ENCODE measurements around the gene CMIP. TPM values are rescaled to one million over a fixed set of nuclear protein-coding genes. Genes with fewer than 3 reads are reported as not detected.

Gene CMIP
- total RNA-seq, 2 experiments from 2014 or later: 35.0 to 36.6 TPM

GRCh38 chr16:81650281-81650680 is 205.7 kb downstream of the CMIP start:
- intact Hi-C loops (cut with micrococcal nuclease): no loop called here
- no peaks in the 10 kb centered on the region for H3K9me3 Mint-ChIP-seq
- H3K4me3 Mint-ChIP-seq: no peak overlapping the region
- H3K4me1 Mint-ChIP-seq (ENCODE audit: low read depth): no peaks in the 10 kb centered on the region
- no peak overlapping the region for H3K27ac Mint-ChIP-seq
- ChIA-PET POLR2A (no interaction called here), CTCF (no interaction called here)
- no peaks in the 10 kb centered on the region for H3K36me3 Mint-ChIP-seq
- no peak for DNase-seq
- no peaks in the 10 kb centered on the region for H3K27me3 Mint-ChIP-seq

GRCh38 chr16:81650982-81651562 is 206.5 kb downstream of the CMIP start:
- Mint-ChIP-seq H3K36me3 (no peaks in the 10 kb centered on the region), H3K9me3 (no peaks in the 10 kb centered on the region), H3K27me3 (no peaks in the 10 kb centered on the region), H3K27ac (no peak overlapping the region), H3K4me1 (ENCODE audit: low read depth) (no peaks in the 10 kb centered on the region), H3K4me3 (no peak overlapping the region)
- intact Hi-C loops (cut with micrococcal nuclease): no loop called here
- POLR2A ChIA-PET: no interaction called here
- CTCF ChIA-PET: no interaction called here
- DNase-seq: no peak

- Mint-ChIP-seq H3K9me3 (no peaks in the 10 kb centered on the region), H3K4me1 (ENCODE audit: low read depth) (no peaks in the 10 kb centered on the region), H3K27ac (no peak overlapping the region), H3K27me3 (no peaks in the 10 kb centered on the region), H3K36me3 (no peaks in the 10 kb centered on the region), H3K4me3 (no peak overlapping the region)
- ChIA-PET CTCF (no interaction called here), POLR2A (no interaction called here)
- no peak for DNase-seq
- intact Hi-C loops (cut with micrococcal nuclease): no loop called here
Observed at GRCh38 chr16:81651758-81652718, 207.4 kb downstream of the CMIP start.

GRCh38 chr16:81652798-81653505 is 208.3 kb downstream of the CMIP start:
- H3K27ac Mint-ChIP-seq: no peak overlapping the region
- no peaks in the 10 kb centered on the region for H3K4me1 Mint-ChIP-seq (ENCODE audit: low read depth)
- POLR2A ChIA-PET: no interaction called here
- CTCF ChIA-PET: no interaction called here
- no peak for DNase-seq
- no peaks in the 10 kb centered on the region for H3K27me3 Mint-ChIP-seq
- H3K4me3 Mint-ChIP-seq: no peak overlapping the region
- intact Hi-C loops (cut with micrococcal nuclease): no loop called here
- no peaks in the 10 kb centered on the region for H3K9me3 Mint-ChIP-seq
- peaks cover 3% of the 10 kb centered on the region for H3K36me3 Mint-ChIP-seq

- POLR2A ChIA-PET: no interaction called here
- no peaks in the 10 kb centered on the region for H3K4me1 Mint-ChIP-seq (ENCODE audit: low read depth)
- H3K36me3 Mint-ChIP-seq: peaks cover 3% of the 10 kb centered on the region
- H3K4me3 Mint-ChIP-seq: no peak overlapping the region
- H3K27ac Mint-ChIP-seq: no peak overlapping the region
- intact Hi-C loops (cut with micrococcal nuclease): no loop called here
- no peak for DNase-seq
- H3K27me3 Mint-ChIP-seq: no peaks in the 10 kb centered on the region
- CTCF ChIA-PET: interaction anchor here (0.6 to 1.2 kb wide), 2 partner anchors 83 to 525 kb away, joined by 3 read pairs; no protein-coding TSS in a partner anchor
- H3K9me3 Mint-ChIP-seq: no peaks in the 10 kb centered on the region
Observed at GRCh38 chr16:81654346-81654745, 209.7 kb downstream of the CMIP start.

GRCh38 chr16:81655469-81656162 is 211.0 kb downstream of the CMIP start:
- CTCF ChIA-PET: interaction anchor here (0.6 to 1.2 kb wide), 2 partner anchors 34 to 82 kb away, joined by 3 read pairs; no protein-coding TSS in a partner anchor
- H3K27ac Mint-ChIP-seq: no peak overlapping the region
- H3K9me3 Mint-ChIP-seq: no peaks in the 10 kb centered on the region
- H3K4me1 Mint-ChIP-seq (ENCODE audit: low read depth): no peaks in the 10 kb centered on the region
- peaks cover 3% of the 10 kb centered on the region for H3K36me3 Mint-ChIP-seq
- POLR2A ChIA-PET: no interaction called here
- H3K4me3 Mint-ChIP-seq: no peak overlapping the region
- intact Hi-C loops (cut with micrococcal nuclease): no loop called here
- DNase-seq: no peak
- H3K27me3 Mint-ChIP-seq: no peaks in the 10 kb centered on the region

- Mint-ChIP-seq H3K9me3 (no peaks in the 10 kb centered on the region), H3K27ac (no peak overlapping the region), H3K36me3 (peaks cover 3% of the 10 kb centered on the region), H3K4me1 (ENCODE audit: low read depth) (no peaks in the 10 kb centered on the region), H3K27me3 (no peaks in the 10 kb centered on the region), H3K4me3 (no peak overlapping the region)
- intact Hi-C loops (cut with micrococcal nuclease): no loop called here
- POLR2A ChIA-PET: no interaction called here
- CTCF ChIA-PET: interaction anchor here (0.6 kb wide), 1 partner anchor 1001 kb away, joined by 4 read pairs; no protein-coding TSS in a partner anchor
- no peak for DNase-seq
Observed at GRCh38 chr16:81657224-81657623, 212.6 kb downstream of the CMIP start.

GRCh38 chr16:81657781-81658180 is 213.2 kb downstream of the CMIP start:
- H3K27me3 Mint-ChIP-seq: no peaks in the 10 kb centered on the region
- no peak for DNase-seq
- intact Hi-C loops (cut with micrococcal nuclease): no loop called here
- H3K9me3 Mint-ChIP-seq: no peaks in the 10 kb centered on the region
- H3K27ac Mint-ChIP-seq: no peak overlapping the region
- H3K4me3 Mint-ChIP-seq: no peak overlapping the region
- H3K36me3 Mint-ChIP-seq: peaks cover 3% of the 10 kb centered on the region
- ChIA-PET POLR2A (no interaction called here), CTCF (interaction anchor here (1.2 kb wide), 1 partner anchor 39 kb away, joined by 4 read pairs; no protein-coding TSS in a partner anchor)
- H3K4me1 Mint-ChIP-seq (ENCODE audit: low read depth): no peaks in the 10 kb centered on the region

GRCh38 chr16:81658373-81658772 is 213.8 kb downstream of the CMIP start:
- intact Hi-C loops (cut with micrococcal nuclease): no loop called here
- no peak for DNase-seq
- Mint-ChIP-seq H3K9me3 (no peaks in the 10 kb centered on the region), H3K36me3 (peaks cover 3% of the 10 kb centered on the region), H3K4me1 (ENCODE audit: low read depth) (no peaks in the 10 kb centered on the region), H3K27me3 (no peaks in the 10 kb centered on the region), H3K4me3 (no peak overlapping the region), H3K27ac (no peak overlapping the region)
- POLR2A ChIA-PET: no interaction called here
- CTCF ChIA-PET: interaction anchor here (1.2 kb wide), 1 partner anchor 39 kb away, joined by 4 read pairs; no protein-coding TSS in a partner anchor

- no peak for DNase-seq
- CTCF ChIA-PET: no interaction called here
- Mint-ChIP-seq H3K27ac (no peak overlapping the region), H3K9me3 (no peaks in the 10 kb centered on the region), H3K27me3 (no peaks in the 10 kb centered on the region), H3K4me3 (no peak overlapping the region), H3K4me1 (ENCODE audit: low read depth) (no peaks in the 10 kb centered on the region), H3K36me3 (peaks cover 3% of the 10 kb centered on the region)
- intact Hi-C loops (cut with micrococcal nuclease): no loop called here
- POLR2A ChIA-PET: interaction anchor here (1.1 kb wide), 1 partner anchor 46 kb away, joined by 3 read pairs; no protein-coding TSS in a partner anchor
Observed at GRCh38 chr16:81659249-81659648, 214.6 kb downstream of the CMIP start.

- Mint-ChIP-seq H3K9me3 (no peaks in the 10 kb centered on the region), H3K36me3 (peaks cover 9% of the 10 kb centered on the region), H3K27ac (no peak overlapping the region), H3K4me3 (no peak overlapping the region), H3K4me1 (ENCODE audit: low read depth) (no peaks in the 10 kb centered on the region), H3K27me3 (no peaks in the 10 kb centered on the region)
- POLR2A ChIA-PET: no interaction called here
- CTCF ChIA-PET: no interaction called here
- no peak for DNase-seq
- intact Hi-C loops (cut with micrococcal nuclease): no loop called here
Observed at GRCh38 chr16:81661082-81661481, 216.5 kb downstream of the CMIP start.

- POLR2A ChIA-PET: no interaction called here
- Mint-ChIP-seq H3K4me3 (no peak overlapping the region), H3K27ac (no peak overlapping the region), H3K36me3 (peaks cover 6% of the 10 kb centered on the region), H3K27me3 (no peaks in the 10 kb centered on the region), H3K4me1 (ENCODE audit: low read depth) (no peaks in the 10 kb centered on the region), H3K9me3 (no peaks in the 10 kb centered on the region)
- intact Hi-C loops (cut with micrococcal nuclease): no loop called here
- DNase-seq: no peak
- CTCF ChIA-PET: no interaction called here
Observed at GRCh38 chr16:81664153-81664552, 219.5 kb downstream of the CMIP start.
